Measurements from ENCODE around the gene HOXA6. TPM values are rescaled to one million over a fixed set of nuclear protein-coding genes. Genes with fewer than 3 reads are reported as not detected.

The HOXA6 gene
- polyA plus RNA-seq, 3 donors = not detected

DNA sequence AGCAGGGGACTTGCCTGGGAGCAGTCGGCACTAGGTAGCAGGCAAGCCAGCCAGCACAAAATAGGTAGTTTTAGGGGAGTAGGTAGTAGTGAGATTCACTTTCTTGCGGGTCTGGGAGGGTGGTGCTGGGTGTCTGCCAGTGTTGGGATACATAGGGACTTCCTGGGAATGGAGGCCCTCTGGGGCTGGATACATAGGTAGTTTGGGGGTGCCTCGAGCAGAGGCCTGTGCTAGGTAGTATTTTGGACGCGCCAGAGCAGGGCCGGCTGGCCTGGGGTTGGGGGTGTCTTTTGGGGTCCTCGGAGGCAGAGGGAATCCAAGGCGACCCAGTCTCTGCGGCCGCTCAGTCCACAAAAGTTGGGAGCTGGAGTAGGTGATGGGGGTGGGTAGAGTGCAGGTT, 6.8 kb upstream of the HOXA6 start:
- Histone ChIP-seq H3K9ac (ENCODE audit: insufficient read depth, low read length, poor library complexity, severe bottlenecking) (no peak overlapping the region), H2AFZ (ENCODE audit: insufficient read depth, low read depth, low read length, poor library complexity, severe bottlenecking) (no peak overlapping the region), H3K27ac (ENCODE audit: low read depth in 1 of 2, low read length in 2 of 2) (no peak overlapping the region), H4K20me1 (ENCODE audit: insufficient read depth, low read length) (no peaks in the 10 kb centered on the region), H3K4me1 (ENCODE audit: control insufficient read depth in 1 of 2, insufficient read depth in 2 of 2, low read length in 2 of 2) (peaks cover 57 to 60% of the 10 kb centered on the region in 2 donors), H3K36me3 (replicated peaks in 1 of 2; ENCODE audit: control insufficient read depth in 1 of 2, insufficient read depth in 2 of 2, low read length in 2 of 2) (no peaks in the 10 kb centered on the region), H3K27me3 (ENCODE audit: control insufficient read depth in 2 of 2, insufficient read depth in 2 of 2, low read length in 2 of 2) (peaks cover 94 to 100% of the 10 kb centered on the region in 2 donors), H3K9me3 (replicated peaks in 1 of 2; ENCODE audit: control insufficient read depth in 1 of 2, insufficient read depth in 1 of 2, low read length in 2 of 2) (peaks cover 4 to 71% of the 10 kb centered on the region in 2 donors), H3K4me2 (replicated peaks; ENCODE audit: extremely low read depth, low read length, poor library complexity, severe bottlenecking) (peak overlapping the region; percentile 36), H3K79me2 (ENCODE audit: insufficient read depth, low read length) (no peaks in the 10 kb centered on the region), H3K4me3 (replicated peaks in 1 of 3; ENCODE audit: low read depth in 2 of 3, low read length in 3 of 3) (no peak overlapping the region)
- no peak for DNase-seq
- H3K27me3 Mint-ChIP-seq (ENCODE audit: low read depth in 3 of 3) = peaks cover 93 to 100% (median 100%) of the 10 kb centered on the region in 3 donors
- H3K36me3 Mint-ChIP-seq = peaks cover 12 to 27% of the 10 kb centered on the region in 2 donors
- H3K27ac Mint-ChIP-seq = no peak overlapping the region
- no peak for TF ChIP-seq CTCF (IDR thresholded peaks at IDR 0.05)
- peak overlapping the region in 1 of 2 donors; percentile 93 for H3K4me3 Mint-ChIP-seq
- H3K4me1 Mint-ChIP-seq = peaks cover 68% of the 10 kb centered on the region
- 72% methylated on average over 7 of the region's 10 CpGs for WGBS (ENCODE audit: insufficient coverage)
- intact Hi-C loops (cut with micrococcal nuclease) = loop anchor here (5.0 kb wide), 2 partner anchors 33 to 1292 kb away; partner anchors contain the start of gene HOXA11 (in 2 of the 2)
- H3K9me3 Mint-ChIP-seq = peaks cover 0 to 68% (median 28%) of the 10 kb centered on the region in 7 donors

DNA sequence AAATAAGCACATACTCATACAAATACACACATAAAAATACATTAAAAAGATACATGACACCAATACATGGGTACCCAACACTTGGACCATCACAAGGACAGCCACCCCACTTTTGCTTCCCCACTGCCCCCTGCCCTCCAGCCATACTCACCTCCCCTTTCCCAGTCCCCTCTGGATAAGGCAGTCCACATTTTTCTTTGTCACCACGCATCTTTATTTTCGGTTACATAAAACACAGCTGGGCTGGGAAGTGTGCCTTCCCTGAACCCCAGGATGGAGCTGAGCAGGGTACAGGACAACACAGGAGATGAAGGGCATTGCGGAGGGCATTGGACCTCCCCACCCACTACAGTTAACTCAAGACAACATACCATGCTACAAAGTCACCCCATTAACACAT, 6.0 kb upstream of the HOXA6 start:
- Histone ChIP-seq H3K9ac (ENCODE audit: insufficient read depth, low read length, poor library complexity, severe bottlenecking) (no peak overlapping the region), H3K9me3 (replicated peaks in 1 of 2; ENCODE audit: control insufficient read depth in 1 of 2, insufficient read depth in 1 of 2, low read length in 2 of 2) (peaks cover 4 to 67% of the 10 kb centered on the region in 2 donors), H3K79me2 (ENCODE audit: insufficient read depth, low read length) (no peaks in the 10 kb centered on the region)

More for the DNA sequence above, 6.0 kb upstream of the HOXA6 start:
- H3K27me3 ChIP-seq (ENCODE audit: control insufficient read depth in 2 of 2, insufficient read depth in 2 of 2, low read length in 2 of 2) = peaks cover 94 to 100% of the 10 kb centered on the region in 2 donors
- peaks cover 65% of the 10 kb centered on the region for H3K4me1 Mint-ChIP-seq
- no peaks in the 10 kb centered on the region for H4K20me1 ChIP-seq (ENCODE audit: insufficient read depth, low read length)
- intact Hi-C loops (cut with micrococcal nuclease) = loop anchor here (2.0 to 5.0 kb wide), 3 partner anchors 15 to 1291 kb away; partner anchors contain the start of gene HOXA11 (in 2 of the 2)
- H3K27ac ChIP-seq (ENCODE audit: low read depth in 1 of 2, low read length in 2 of 2) = no peak overlapping the region
- H3K9me3 Mint-ChIP-seq = peaks cover 0 to 68% (median 28%) of the 10 kb centered on the region in 7 donors
- TF ChIP-seq CTCF (IDR thresholded peaks at IDR 0.05) = no peak
- DNase-seq = no peak
- H3K4me3 ChIP-seq (replicated peaks in 1 of 3; ENCODE audit: low read depth in 2 of 3, low read length in 3 of 3) = no peak overlapping the region
- peaks cover 53 to 59% of the 10 kb centered on the region in 2 donors for H3K4me1 ChIP-seq (ENCODE audit: control insufficient read depth in 1 of 2, insufficient read depth in 2 of 2, low read length in 2 of 2)
- 73% methylated on average over 2 of the region's 3 CpGs for WGBS (ENCODE audit: insufficient coverage)
- peaks cover 12 to 28% of the 10 kb centered on the region in 2 donors for H3K36me3 Mint-ChIP-seq
- H3K27ac Mint-ChIP-seq = no peak overlapping the region
- no peak overlapping the region for H2AFZ ChIP-seq (ENCODE audit: insufficient read depth, low read depth, low read length, poor library complexity, severe bottlenecking)
- H3K4me2 ChIP-seq (replicated peaks; ENCODE audit: extremely low read depth, low read length, poor library complexity, severe bottlenecking) = no peak overlapping the region
- no peaks in the 10 kb centered on the region for H3K36me3 ChIP-seq (replicated peaks in 1 of 2; ENCODE audit: control insufficient read depth in 1 of 2, insufficient read depth in 2 of 2, low read length in 2 of 2)
- peaks cover 93 to 100% (median 100%) of the 10 kb centered on the region in 3 donors for H3K27me3 Mint-ChIP-seq (ENCODE audit: low read depth in 3 of 3)
- H3K4me3 Mint-ChIP-seq = peak overlapping the region in 1 of 2 donors; percentile 93

Measured in CD14-positive monocyte (primary cell).